HTERT RPE-1 (cell line): ENCODE measurements around the gene CALHM3.
"Not testable (repeated sequence)": the region's sequence is repeated elsewhere in the genome, so short reads cannot be mapped to it uniquely, and the experiment has no call there.

Experiments
- in situ Hi-C: fragments of 300-500 bp; cut with MboI; formaldehyde crosslinking; loops from 4 replicates; pipeline ENCODE4 v1.14.3; 2020; ENCODE audit warnings: low sequenced_read_pairs

The CALHM3 gene

DNA sequence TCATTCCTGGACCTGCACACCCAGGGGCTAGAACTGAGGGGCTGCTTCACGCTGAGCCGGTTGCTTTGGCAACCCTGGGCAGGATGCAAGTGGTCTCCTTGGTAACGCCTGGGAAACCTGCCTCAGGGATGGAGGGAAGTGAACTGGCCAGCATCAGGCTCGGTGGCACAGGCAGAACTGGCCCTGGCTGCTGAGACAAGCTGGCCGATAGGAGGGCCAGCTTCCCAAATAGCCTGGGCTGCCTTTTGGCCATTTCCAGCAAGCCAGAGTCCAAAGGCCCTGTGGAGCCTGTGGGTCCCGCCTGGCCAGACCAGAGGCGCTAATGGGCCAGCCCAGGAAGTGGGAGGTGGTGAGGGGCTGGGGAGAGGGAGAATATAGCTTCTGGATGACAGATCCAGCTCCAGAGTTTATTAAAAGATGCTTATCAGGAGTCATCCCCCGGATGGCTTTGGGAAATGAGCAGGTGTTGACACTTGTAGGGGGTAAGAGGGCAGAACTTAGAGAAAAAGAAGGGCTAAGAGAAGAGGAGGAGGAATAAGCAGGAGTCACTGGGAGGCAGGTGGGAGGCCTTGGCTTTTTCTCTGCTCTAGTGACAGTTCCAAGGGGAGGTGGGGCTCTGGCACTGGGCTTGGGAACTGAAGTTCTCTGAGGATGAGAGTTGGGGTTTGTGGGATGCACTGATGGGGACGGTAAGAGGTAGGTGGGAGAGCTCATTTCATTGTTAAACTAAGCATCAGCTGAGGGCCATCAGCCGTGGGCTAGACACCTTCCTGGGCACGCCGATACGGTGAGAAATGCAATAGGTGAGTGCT, 24.0 kb upstream of the CALHM3 start:
- in situ Hi-C loops = no loop called here

DNA sequence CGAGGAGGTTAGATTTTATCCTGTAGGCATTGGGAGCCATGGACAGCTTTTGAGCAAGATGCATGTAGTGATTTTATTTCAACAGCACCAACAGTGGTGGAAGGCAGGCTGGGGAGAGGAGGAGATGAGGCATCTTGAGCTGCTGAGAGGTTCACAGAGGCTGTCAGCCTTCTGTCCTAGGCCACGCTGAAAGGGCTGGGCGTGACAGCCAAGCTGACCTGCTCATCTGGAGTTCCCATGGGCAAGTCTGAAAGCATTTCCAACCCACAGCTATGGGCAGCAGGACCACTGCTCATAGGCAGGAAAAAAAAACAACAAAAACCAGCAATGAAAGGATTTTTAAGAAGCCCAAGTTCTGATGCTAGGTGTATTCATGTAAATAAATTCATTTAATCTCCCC, 22.1 kb upstream of the CALHM3 start:
- in situ Hi-C loops = no loop called here

GRCh38 chr10:103500481-103500880, 21.4 kb upstream of the CALHM3 start:
- in situ Hi-C loops = no loop called here

- in situ Hi-C loops = no loop called here
Measured at GRCh38 chr10:103499881-103500280, 20.8 kb upstream of the CALHM3 start.

DNA sequence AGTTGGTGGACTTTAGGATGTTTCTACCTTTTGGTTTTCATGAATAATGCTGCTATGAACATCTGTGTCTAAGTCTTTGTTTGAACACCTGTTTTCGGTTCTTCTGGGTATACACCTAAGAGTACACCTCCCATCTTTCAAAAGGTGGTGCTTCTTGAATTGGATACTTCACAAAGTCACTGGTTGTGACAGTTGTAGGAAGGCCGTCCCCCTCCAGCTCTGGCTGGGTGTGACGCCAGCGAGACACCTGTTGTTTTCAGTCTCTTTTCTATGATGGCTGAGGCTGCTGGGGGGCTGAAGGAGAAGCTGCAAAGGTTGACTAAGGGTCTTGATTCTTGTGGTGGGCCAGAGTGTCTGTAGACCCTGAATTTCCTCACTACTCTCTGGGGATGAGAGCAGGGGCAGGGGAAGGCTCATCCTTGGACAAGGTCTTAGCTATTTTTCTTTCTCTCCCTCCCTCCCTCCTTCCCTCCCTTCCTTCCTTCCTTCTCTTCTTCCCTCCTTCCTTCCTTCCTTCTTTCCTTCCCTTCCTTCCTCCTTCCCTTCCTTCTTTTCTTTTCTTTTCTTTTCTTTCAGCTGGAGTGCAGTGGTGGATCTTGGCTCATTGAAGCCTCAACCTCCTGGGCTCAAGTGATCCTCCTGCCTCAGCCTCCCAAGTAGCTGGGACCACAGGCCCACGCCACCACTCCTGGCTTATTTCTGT, 20.0 kb upstream of the CALHM3 start:
- in situ Hi-C loops = no loop called here

GRCh38 chr10:103497161-103497915, 18.3 kb upstream of the CALHM3 start:
- in situ Hi-C loops = no loop called here

DNA sequence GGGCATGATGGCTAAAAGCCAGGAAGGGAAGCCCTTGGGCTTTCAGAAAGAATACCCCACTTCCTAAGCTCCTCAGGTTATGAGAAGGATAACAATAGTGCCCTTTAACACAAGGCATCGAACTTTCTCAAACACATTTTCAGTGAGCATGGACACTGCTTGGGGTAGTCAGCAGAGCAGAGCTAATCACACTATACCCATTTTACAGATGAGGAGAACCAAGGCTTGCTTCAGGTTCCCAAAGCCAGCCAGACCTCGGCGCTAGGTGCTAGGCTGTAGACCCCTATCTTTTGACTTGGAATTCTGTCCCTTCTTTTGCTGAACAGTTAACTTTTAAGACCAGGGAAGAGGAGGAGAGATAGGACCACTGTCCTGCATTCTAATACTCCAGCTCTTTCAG, 16.3 kb upstream of the CALHM3 start:
- in situ Hi-C loops = no loop called here

- in situ Hi-C loops = no loop called here
Measured at GRCh38 chr10:103493916-103494877, 15.2 kb upstream of the CALHM3 start.

- in situ Hi-C loops = no loop called here
Measured at GRCh38 chr10:103493362-103493915, 14.4 kb upstream of the CALHM3 start, which contains the start of gene NEURL1. Gene NEURL1 (plus strand): TSS chr10:103493705. CDS start chr10:103494388, 683 bp downstream.

DNA sequence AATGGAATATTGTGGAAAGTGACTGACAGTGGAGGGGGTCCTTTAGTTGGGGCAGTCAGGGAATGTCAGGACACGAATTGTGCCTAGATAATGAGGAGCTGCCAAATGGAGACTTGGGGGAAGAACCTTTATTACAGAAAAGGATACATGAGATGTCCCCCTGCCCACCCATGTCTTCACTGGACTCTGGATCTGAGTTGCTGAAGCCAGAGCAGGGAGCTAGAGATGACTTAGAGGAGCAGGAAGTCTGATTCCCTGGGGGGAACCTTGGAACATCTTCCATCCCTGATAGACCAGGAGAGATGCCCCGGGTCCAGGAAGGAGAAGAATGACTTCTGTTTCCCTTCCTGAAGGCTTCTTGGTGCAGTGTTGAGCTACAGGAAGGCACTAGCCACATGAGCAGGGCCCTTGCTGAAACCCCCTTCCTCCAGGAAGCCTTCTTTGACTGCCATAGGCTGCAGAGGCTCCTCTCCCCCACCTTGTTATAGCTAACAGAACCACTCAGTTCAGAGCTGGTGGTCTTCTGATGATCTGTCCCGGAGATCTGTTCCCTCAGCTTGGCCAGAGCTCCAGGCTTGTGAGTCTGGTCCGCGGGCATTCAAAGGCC, 13.7 kb upstream of the CALHM3 start:
- in situ Hi-C loops = no loop called here

GRCh38 chr10:103491729-103492364, 12.8 kb upstream of the CALHM3 start:
- in situ Hi-C loops = no loop called here

GRCh38 chr10:103490986-103491314, 11.9 kb upstream of the CALHM3 start:
- in situ Hi-C loops = no loop called here

- in situ Hi-C loops = no loop called here
Measured at GRCh38 chr10:103487410-103487708, 8.3 kb upstream of the CALHM3 start.

- in situ Hi-C loops = not testable (repeated sequence)
Measured at GRCh38 chr10:103486635-103487409, 7.8 kb upstream of the CALHM3 start.

DNA sequence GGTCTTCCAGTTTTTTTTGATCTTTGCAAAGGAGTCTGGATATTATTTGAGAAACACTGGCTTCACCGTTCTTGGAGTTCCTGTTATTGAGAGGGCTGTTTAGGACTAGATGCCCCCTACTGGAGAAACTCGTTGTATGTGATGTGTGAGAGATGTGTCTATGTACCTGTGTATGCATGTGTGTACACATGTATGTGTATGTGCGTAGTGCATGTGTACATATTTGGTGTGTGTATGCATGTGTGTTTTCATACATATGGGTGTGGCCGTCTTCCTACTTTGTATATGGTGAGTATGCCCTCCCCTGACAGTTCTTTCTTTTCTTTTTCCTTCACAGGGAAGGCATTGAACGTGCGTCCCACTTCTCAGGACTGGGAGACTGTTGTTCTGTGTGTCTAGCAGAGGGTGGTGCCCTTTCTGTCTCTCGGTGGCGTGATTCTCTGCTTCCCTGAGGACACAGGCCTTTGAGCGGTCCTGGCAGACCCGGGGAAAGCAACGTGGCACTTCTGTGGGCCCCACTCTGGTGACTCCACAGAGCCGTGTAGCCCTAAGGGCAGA, 3.0 kb upstream of the CALHM3 start:
- in situ Hi-C loops = no loop called here

GRCh38 chr10:103480521-103480920, 1.5 kb upstream of the CALHM3 start:
- in situ Hi-C loops = no loop called here

DNA sequence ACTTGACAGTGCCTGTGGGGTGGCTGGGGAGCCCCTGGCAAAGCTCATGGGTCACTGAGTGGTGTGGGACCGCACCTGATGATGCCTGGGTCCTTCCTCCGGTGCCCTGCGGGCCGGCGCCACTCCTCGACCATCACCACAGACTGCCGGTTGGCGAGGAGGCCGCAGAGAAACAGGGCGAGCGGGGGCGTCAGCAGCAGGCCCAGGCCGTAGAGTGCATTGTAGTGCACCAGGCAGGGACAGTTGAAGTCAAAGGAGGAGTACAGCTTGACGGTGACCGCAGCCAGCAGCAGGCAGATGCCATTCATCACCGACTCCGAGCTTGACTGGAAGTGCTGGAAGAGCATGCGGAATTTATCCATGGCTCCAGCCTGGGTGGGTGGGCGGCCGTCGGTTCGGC, 369 bp downstream of the CALHM3 start:
- in situ Hi-C loops = no loop called here

- in situ Hi-C loops = no loop called here
Measured at GRCh38 chr10:103476046-103476768, 2.8 kb downstream of the CALHM3 start.
